SJCRH30 (cell line): ENCODE results near the gene AMPD3. TPM values are rescaled to one million over a fixed set of nuclear protein-coding genes. Genes with fewer than 3 reads are reported as not detected.

Source experiments
- DNase-seq, 2 experiments: peaks; one replicate each; pipeline ENCODE4 v3.0.0-alpha.2; 2015 to 2020
- H3K27ac ChIP-seq: fragments of 250-450 bp; sonication (Bioruptor Pico); 2 replicates; pipeline ENCODE4 v1.5.1; 2020; ENCODE audit warnings: mild to moderate bottlenecking, moderate library complexity
- H3K27me3 ChIP-seq: fragments of 250-450 bp; sonication (Bioruptor Pico); 2 replicates; pipeline ENCODE4 v1.5.1; 2020; ENCODE audit warnings: mild to moderate bottlenecking, moderate library complexity
- H3K36me3 ChIP-seq: fragments of 250-450 bp; sonication (Bioruptor Pico); 2 replicates; pipeline ENCODE4 v1.5.1; 2020; ENCODE audit warnings: mild to moderate bottlenecking, moderate library complexity
- H3K4me1 ChIP-seq: fragments of 250-450 bp; sonication (Bioruptor Pico); 2 replicates; pipeline ENCODE4 v1.5.1; 2020; ENCODE audit warnings: mild to moderate bottlenecking, moderate library complexity
- H3K4me3 ChIP-seq: fragments of 250-450 bp; sonication (Bioruptor Pico); 2 replicates; pipeline ENCODE4 v1.5.1; 2020; ENCODE audit warnings: mild to moderate bottlenecking, moderate library complexity
- H3K9me3 ChIP-seq: fragments of 250-450 bp; sonication (Bioruptor Pico); replicated peaks from 2 replicates; pipeline ENCODE4 v1.5.1; 2020; ENCODE audit warnings: mild to moderate bottlenecking, moderate library complexity
- total RNA-seq: library from RNA; depleted of rRNA; stranded (reverse); fragments of >200 nt; shearing (Covaris generic); gene quantifications from 2 replicates; pipeline ENCODE4 v1.2.3, GENCODE V29; 2014

AMPD3 gene
- total RNA-seq, 1 experiment from 2014 or later = 14.9 TPM

DNA sequence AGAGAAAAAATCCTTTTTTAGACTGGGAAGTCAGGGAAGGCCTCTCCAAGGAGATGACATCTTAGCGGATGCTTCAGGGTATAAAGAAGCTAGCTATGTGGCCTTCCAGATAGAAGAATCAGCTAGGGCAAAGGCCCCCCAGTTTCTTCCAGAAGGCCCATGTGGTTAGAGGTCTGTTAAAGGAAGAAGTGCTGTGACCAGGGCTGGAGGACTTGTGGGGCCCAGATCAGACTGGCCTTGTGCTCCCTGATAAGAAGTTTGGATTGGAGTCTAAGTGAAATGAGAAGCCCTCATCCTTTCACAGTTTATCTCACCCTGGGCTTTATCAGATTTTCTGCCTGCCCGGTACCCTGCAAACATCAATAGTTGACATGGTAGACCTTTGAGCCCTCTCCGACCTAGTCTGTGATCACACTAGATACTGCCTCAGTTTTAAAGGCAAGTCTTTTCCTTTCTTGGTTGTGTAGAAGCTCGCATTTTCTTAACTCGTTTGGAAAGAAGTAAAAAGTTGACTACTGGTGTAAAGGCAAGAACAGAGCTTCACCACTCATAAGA is 7.8 kb downstream of the AMPD3 start:
- no peaks in the 10 kb centered on the region for H3K27me3 ChIP-seq
- DNase-seq = no peak
- H3K4me3 ChIP-seq = no peak overlapping the region
- 0 out of 2 replicates have a peak, but pooled peaks cover 4% of the 10 kb centered on the region for H3K9me3 ChIP-seq
- H3K27ac ChIP-seq = no peak overlapping the region
- H3K4me1 ChIP-seq = no peaks in the 10 kb centered on the region
- H3K36me3 ChIP-seq = peaks cover 54% of the 10 kb centered on the region

DNA sequence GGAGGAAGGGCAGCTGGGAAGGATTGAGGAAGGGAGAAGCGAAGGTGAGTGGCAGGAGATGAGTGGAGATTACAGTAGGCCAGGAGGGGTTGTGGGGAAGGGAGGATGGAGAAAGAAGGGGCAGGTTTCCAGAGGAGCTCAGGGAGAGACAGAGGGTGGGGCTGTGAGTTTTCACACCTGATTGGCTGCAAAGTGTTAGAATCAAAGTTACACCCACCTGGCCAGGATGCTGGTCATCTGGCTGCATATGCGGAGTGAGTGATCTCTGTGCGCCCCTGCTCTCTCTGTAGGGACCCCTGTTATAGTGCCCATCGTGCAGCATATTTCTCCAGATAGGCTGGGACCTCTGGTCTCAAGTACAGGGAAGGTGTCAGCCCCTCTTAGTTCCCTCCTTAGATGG is 18.3 kb downstream of the AMPD3 start:
- Histone ChIP-seq H3K4me1 (peaks cover 10% of the 10 kb centered on the region), H3K9me3 (peaks cover 7% of the 10 kb centered on the region), H3K27ac (no peak overlapping the region), H3K27me3 (no peaks in the 10 kb centered on the region), H3K4me3 (no peak overlapping the region), H3K36me3 (peaks cover 2% of the 10 kb centered on the region; the same call in 1 of the 2 replicates)
- DNase-seq = no peak

DNA sequence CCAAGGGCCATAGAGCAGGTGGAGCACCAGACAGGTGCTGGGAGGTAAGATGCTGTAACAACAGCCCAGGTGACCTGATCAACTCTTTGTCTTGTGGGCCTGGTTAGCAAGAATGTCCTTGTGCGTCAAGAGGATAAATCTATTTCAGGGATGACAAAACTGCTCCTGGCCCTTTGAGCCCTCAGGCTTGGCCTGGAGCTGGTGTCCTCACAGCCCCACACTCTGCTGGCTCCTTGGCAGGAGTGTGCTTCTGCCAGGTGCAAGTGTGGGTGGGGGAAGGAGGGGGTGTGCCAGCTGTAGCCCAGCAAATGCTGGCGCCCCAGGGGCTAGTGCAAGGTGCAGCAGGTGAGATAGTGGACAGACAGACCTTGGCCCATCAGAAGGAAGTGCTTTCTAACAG is 19.5 kb downstream of the AMPD3 start:
- no peak for DNase-seq

DNA sequence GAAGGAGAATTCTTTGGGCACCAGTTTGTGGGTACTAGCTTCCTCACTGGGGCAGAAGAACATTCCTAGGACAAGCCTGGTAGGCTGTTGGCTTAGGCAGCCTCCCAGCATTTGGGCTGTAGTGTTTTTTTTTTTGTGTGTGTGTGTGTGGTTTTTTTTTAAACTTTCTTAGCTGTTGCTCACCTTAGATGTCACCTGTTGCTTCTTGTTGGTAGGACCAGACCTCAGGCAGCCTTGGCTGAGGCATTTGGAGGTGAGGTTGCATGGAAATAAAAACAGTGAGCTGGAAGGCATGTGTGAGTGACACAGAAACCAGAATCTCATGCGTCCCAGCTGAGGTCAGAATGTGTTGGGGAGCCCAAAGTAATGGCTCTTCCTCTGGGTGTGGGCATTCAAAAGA is 21.3 kb downstream of the AMPD3 start:
- H3K27me3 ChIP-seq = no peaks in the 10 kb centered on the region
- peaks cover under 1% of the 10 kb centered on the region for H3K9me3 ChIP-seq
- H3K36me3 ChIP-seq = peaks cover 5% of the 10 kb centered on the region
- no peak overlapping the region for H3K4me3 ChIP-seq
- H3K27ac ChIP-seq = no peak overlapping the region
- H3K4me1 ChIP-seq = peaks cover 16% of the 10 kb centered on the region
- no peak for DNase-seq

More for the DNA sequence above, 19.5 kb downstream of the AMPD3 start:
- Histone ChIP-seq H3K36me3 (peaks cover 2% of the 10 kb centered on the region), H3K9me3 (peaks cover 7% of the 10 kb centered on the region), H3K4me1 (peaks cover 16% of the 10 kb centered on the region), H3K4me3 (no peak overlapping the region), H3K27me3 (no peaks in the 10 kb centered on the region), H3K27ac (no peak overlapping the region)

DNA sequence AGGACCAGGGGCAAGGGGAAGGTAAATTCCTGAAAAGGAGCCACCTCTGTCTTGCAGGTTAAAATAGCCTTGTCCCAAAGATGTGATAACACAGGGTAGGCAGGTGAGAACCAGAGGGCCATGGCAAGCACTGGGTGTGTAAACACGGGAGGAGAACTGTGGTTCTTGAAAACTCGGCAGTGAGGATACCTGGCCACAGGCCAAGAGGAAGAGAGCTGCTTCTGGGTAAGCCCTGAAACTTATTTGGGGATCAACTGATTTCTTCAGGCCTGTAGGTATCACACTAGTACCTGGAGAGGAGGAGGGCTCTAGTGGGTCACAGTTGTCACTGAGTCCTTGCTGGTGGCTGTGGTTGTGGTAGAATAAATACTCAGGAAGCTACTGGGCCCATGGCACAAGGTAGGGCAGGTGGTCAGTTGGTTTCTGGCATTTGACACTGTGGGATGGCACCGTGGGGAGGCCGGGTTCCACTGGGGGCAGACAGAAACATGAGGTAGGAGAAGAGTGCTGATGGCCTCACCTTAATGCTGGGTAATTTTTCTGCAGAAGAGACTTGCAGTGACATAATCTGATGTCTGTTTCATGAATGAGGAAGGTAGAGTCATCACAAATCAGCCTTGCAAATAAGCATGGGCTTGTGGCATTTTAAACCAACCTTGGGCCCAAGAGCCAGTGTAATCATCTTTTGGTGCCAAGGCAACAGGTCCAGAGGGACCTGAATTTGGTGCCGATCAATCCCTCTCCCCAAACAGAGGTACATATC is 22.0 kb downstream of the AMPD3 start:
- DNase-seq = no peak
- Histone ChIP-seq H3K4me3 (no peak overlapping the region), H3K27me3 (no peaks in the 10 kb centered on the region), H3K36me3 (peaks cover 9% of the 10 kb centered on the region), H3K4me1 (peaks cover 16% of the 10 kb centered on the region), H3K9me3 (no peaks in the 10 kb centered on the region), H3K27ac (no peak overlapping the region)

DNA sequence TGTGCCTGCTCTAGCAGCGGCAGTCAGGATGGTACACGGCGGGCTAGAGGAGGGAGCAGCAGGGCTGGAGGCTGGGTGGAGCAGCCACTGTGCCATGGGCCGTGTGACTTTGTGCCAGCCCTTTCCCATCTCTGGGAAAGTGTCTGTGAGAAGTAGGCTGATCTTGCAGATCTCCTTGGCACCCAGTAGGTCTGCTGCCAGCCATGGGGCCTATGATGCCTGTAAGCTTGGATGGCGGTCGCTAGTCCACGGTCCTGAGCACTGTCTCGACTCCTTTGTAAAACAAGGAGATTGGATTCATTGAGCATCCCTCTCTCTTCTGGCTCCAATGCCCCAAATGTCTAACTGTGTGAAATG is 22.6 kb downstream of the AMPD3 start:
- peaks cover 9% of the 10 kb centered on the region for H3K36me3 ChIP-seq
- H3K9me3 ChIP-seq = no peaks in the 10 kb centered on the region
- no peak for DNase-seq
- H3K4me1 ChIP-seq = peaks cover 16% of the 10 kb centered on the region
- H3K27ac ChIP-seq = peak overlapping the region; percentile 39; the same call in 1 of the 2 replicates
- no peak overlapping the region for H3K4me3 ChIP-seq
- H3K27me3 ChIP-seq = no peaks in the 10 kb centered on the region

DNA sequence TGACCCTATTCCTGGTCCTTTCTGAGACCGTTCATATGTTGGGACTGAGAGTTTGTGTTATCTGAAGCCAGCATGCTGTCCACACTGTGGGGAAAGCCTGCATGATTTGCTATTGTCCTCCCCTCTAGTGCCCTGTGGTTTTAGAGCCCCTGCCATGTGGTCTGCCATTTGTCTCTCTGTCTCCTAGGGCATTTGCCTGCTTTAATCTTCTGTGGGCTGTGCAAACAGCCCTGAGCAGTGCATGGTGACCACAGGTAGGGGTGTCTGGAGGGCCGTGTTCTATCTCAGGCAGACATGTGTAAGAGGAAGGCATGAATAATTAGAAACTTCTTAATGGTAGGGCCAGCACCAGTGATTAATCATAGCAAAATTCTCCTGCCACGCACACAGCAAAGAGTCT is 23.0 kb downstream of the AMPD3 start:
- Histone ChIP-seq H3K27ac (peak overlapping the region; percentile 39; the same call in 1 of the 2 replicates), H3K27me3 (no peaks in the 10 kb centered on the region), H3K4me3 (no peak overlapping the region), H3K4me1 (peaks cover 16% of the 10 kb centered on the region), H3K36me3 (peaks cover 9% of the 10 kb centered on the region), H3K9me3 (no peaks in the 10 kb centered on the region)
- DNase-seq = peak; percentile 74 to 80

DNA sequence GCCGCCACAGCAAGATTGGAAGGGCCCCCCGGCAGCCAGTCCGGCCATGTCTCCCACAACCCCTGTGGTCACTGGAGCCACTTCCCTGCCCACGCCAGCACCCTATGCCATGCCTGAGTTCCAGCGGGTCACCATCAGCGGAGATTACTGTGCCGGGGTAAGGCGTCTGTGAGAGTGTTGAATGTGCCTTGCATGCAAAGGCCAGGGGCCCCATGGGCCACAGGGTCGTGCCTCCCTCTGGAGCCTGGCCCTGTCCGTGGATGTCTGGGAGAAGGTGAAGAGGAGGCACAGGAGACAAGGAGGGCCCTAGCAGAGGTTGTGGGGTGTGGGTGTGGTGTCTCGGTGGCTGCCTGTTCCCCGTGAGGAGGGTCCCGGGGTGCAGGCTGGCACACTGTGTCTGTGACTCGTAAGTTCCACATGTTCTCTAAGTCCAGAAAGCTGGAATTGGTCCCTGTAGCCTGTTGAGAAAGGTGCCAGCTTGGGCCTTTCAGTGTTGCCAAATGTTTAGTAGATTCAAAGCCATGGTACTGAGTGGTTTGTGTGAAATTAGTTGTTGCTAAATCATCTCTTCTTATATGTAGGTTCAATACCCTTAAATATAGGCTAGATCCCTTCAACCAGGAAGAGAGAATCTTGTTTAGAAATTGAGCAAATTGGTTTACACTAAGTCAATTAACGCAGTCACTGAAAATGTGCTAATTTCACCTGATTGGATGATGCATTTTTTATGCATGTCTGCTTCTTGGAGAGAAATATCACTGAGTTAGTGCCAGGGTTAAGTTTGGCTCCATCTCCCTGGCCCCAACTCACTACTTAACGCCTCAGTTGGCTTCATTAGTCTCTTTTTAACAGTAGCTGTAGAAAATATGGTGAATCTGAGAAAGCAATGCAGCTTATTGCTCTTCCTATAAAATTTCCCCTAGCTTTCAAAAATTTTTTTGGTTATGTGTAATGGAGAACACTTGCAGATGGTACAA is 23.8 kb downstream of the AMPD3 start:
- Histone ChIP-seq H3K9me3 (no peaks in the 10 kb centered on the region), H3K36me3 (peaks cover 11% of the 10 kb centered on the region), H3K27ac (peak overlapping the region; percentile 39), H3K27me3 (no peaks in the 10 kb centered on the region), H3K4me1 (peaks cover 16% of the 10 kb centered on the region), H3K4me3 (no peak overlapping the region)
- no peak for DNase-seq

DNA sequence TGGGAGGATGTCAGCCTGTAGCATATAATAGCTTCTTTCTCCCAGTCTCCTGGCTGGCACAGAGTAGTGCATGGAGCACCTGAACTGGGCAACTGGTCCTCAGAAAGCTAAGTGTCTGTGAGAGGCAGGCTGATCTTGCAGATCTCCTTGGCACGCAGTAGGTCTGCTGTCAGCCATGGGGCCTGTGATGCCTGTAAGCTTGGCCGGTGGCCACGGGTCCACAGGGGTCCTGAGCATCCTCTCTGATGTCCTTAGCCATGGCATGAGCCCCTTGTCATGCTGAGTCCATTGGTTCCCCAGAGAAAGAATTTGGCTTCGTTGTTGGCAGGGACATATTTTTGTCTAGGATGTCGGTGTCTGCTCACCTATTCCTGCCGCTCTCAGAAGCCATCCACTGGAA is 25.0 kb downstream of the AMPD3 start:
- H3K9me3 ChIP-seq = no peaks in the 10 kb centered on the region
- H3K36me3 ChIP-seq = peaks cover 16% of the 10 kb centered on the region
- no peak overlapping the region for H3K4me3 ChIP-seq
- H3K4me1 ChIP-seq = peaks cover 16% of the 10 kb centered on the region
- no peak overlapping the region for H3K27ac ChIP-seq
- DNase-seq = no peak
- H3K27me3 ChIP-seq = no peaks in the 10 kb centered on the region

DNA sequence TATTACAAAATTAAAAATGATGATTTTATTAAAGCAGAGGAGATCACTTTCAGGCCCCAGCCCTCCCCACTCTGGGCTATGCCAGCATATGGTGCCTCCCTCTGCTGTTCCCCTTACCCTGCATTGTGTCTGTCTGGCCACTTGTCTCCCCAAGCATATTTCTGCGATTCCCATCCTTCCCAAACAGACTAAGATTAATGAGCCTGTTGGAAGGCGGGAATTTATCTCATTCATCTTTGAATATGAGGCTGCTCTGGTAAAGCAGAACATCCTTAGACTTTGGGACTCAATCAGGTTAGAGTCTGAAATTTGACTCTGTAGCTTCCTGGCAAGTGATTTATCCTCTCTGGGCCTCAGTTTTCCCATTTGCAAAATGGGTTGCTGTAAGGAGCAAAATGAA is 25.7 kb downstream of the AMPD3 start:
- Histone ChIP-seq H3K4me3 (no peak overlapping the region), H3K9me3 (no peaks in the 10 kb centered on the region), H3K4me1 (peaks cover 16% of the 10 kb centered on the region), H3K27me3 (no peaks in the 10 kb centered on the region), H3K27ac (no peak overlapping the region), H3K36me3 (peaks cover 20% of the 10 kb centered on the region)
- DNase-seq = no peak

DNA sequence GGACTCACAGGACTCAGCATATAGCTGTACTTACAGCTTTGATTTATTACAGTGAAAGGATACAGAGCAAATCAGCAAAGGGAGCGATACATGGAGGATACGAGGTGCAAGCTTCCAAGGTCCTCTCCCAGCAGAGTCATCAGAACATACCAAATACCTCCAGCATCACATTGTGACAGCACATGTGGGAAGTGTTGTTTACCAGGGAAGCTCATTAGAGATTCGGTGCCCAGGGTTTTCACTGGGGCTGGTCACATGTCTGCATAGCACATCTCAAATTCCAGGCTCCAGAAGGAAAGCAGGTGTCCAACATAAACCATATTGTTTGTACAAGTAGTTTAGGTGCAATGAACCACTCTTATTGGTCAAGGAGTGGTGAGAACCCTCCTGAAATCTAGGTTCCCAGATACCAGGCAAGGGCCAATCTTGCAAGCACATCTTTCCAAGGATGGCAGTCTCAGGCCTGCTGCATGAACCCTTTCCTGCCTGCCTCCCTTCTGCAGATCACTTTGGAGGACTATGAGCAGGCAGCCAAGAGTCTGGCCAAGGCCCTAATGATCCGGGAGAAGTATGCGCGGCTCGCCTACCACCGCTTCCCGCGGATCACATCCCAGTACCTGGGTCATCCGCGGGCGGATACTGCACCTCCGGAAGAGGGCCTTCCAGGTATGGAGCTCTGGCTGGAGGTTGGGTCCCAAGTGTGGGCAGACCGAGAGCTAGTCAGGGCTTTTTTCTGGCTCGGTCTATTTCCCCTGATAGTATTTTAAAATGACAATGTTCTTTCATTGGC is 26.7 kb downstream of the AMPD3 start:
- Histone ChIP-seq H3K36me3 (peaks cover 21% of the 10 kb centered on the region), H3K27me3 (no peaks in the 10 kb centered on the region), H3K27ac (no peak overlapping the region), H3K4me3 (no peak overlapping the region), H3K9me3 (no peaks in the 10 kb centered on the region), H3K4me1 (peaks cover 16% of the 10 kb centered on the region)
- no peak for DNase-seq

DNA sequence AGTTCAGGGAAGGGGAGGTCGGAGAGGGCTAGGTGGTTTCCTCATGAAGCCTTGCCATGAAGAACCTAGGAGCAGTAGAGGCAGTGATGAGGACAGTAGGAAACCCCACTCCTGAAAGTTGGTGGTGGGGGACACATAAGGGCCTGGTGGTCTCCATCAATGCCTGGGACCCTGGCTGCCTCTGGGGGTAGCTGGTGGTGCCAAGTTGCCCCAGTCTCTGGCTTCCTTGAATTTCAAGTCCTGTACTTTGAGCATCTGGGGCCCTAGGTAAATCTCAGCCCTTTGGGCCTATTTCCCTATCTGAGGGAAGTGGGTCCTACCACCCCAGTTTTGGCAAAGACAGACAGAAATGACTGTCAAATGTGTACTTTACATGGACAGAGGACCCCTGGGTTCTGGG is 28.1 kb downstream of the AMPD3 start:
- Histone ChIP-seq H3K27ac (no peak overlapping the region), H3K9me3 (no peaks in the 10 kb centered on the region), H3K36me3 (peaks cover 30% of the 10 kb centered on the region), H3K4me1 (peaks cover 8% of the 10 kb centered on the region), H3K27me3 (no peaks in the 10 kb centered on the region), H3K4me3 (no peak overlapping the region)
- no peak for DNase-seq

DNA sequence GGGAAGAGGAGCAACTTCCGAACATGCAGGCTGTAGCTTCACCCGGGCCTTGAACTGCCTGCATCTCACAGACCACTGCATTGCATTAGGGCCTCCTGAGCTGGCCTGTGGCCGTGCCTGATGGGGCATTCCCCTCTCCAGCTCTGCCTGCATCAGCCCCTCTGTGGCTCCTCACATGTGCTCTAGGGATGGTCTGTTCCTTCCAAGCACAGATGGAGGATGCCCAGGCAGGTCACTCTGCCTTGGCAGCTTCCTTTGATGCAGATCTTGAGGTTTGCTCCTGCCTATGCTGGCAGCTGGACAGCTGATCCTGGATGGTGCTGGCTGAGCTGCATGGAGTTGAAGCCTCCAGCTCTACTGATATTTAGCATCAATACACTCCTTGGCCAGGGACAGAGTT is 28.5 kb downstream of the AMPD3 start:
- Histone ChIP-seq H3K4me1 (peaks cover 4% of the 10 kb centered on the region), H3K9me3 (no peaks in the 10 kb centered on the region), H3K4me3 (no peak overlapping the region), H3K27ac (no peak overlapping the region), H3K27me3 (no peaks in the 10 kb centered on the region), H3K36me3 (peaks cover 30% of the 10 kb centered on the region)
- no peak for DNase-seq

DNA sequence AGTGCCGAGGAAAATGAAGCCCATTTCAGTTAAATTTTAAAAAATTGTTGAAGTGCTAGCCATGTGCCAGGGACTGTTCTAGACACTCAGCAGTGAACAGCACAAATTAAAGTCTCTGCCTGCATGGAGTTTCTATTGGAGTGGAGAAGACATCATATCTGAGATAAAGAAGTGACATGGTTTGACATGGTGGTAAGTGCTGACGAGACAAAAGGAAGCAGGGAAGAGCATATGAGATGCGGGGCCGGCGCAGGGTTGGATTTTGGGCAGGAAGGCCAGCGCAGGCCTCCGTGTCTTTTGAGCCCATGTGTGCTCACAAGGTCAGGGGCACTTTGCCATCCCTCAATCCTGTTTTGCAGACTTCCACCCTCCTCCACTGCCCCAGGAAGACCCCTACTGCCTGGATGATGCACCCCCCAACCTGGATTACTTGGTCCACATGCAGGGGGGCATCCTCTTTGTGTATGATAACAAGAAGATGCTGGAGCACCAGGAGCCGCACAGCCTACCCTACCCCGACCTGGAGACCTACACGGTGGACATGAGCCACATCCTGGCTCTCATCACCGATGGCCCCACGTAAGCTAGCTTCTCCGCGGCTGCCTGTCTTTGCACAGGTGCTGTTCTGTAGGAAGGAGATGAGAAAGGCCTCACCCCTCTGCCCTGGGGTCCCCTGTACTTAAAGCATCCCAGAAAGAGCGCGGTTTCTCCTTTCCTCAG is 29.6 kb downstream of the AMPD3 start:
- Histone ChIP-seq H3K4me3 (no peak overlapping the region), H3K9me3 (no peaks in the 10 kb centered on the region), H3K4me1 (no peaks in the 10 kb centered on the region), H3K27ac (no peak overlapping the region), H3K27me3 (no peaks in the 10 kb centered on the region), H3K36me3 (peaks cover 30% of the 10 kb centered on the region)
- DNase-seq = no peak
